ENCODE measurements around the gene EMX2.

- TF ChIP-seq CTCF (IDR thresholded peaks at IDR 0.05; ENCODE audit: low read length) (no peak), EZH2 (IDR thresholded peaks at IDR 0.05; ENCODE audit: borderline replicate concordance, low read length) (no peak)
Measured at GRCh38 chr10:117562896-117563737, 20.6 kb downstream of the EMX2 start.

Data from OCI-LY1 (cell line).